NCI-H2227 (cell line): ENCODE results near the gene SMC6.

Experiments used
- DNase-seq: peaks from one replicate; lab custom pipeline; 2025; ENCODE audit not compliant: unreplicated experiment; lab: John Stamatoyannopoulos, UW

The SMC6 gene

GRCh38 chr2:17658251-17658843 is 95.3 kb downstream of the SMC6 start:
- DNase-seq, result no peak

- no peak for DNase-seq
Observed at GRCh38 chr2:17657759-17658158, 95.9 kb downstream of the SMC6 start.

- no peak for DNase-seq
Observed at GRCh38 chr2:17652681-17653394, 100.8 kb downstream of the SMC6 start.

GRCh38 chr2:17649026-17649425 is 104.6 kb downstream of the SMC6 start:
- DNase-seq, result no peak

- DNase-seq, result no peak
Observed at GRCh38 chr2:17648581-17648980, 105.0 kb downstream of the SMC6 start.

- no peak for DNase-seq
Observed at GRCh38 chr2:17646838-17647701, 106.5 kb downstream of the SMC6 start.

GRCh38 chr2:17646081-17646554 is 107.5 kb downstream of the SMC6 start:
- peak; percentile 69 for DNase-seq

GRCh38 chr2:17644997-17645720 is 108.5 kb downstream of the SMC6 start:
- no peak for DNase-seq

GRCh38 chr2:17643031-17643615 is 110.5 kb downstream of the SMC6 start:
- no peak for DNase-seq

- DNase-seq, result no peak
Observed at GRCh38 chr2:17640406-17640805, 113.2 kb downstream of the SMC6 start.

- no peak for DNase-seq
Observed at GRCh38 chr2:17638196-17638743, 115.3 kb downstream of the SMC6 start.

- DNase-seq, result no peak
Observed at GRCh38 chr2:17637131-17637906, 116.3 kb downstream of the SMC6 start.

- DNase-seq, result no peak
Observed at GRCh38 chr2:17636257-17636656, 117.4 kb downstream of the SMC6 start.

GRCh38 chr2:17634997-17635396 is 118.6 kb downstream of the SMC6 start:
- no peak for DNase-seq

- no peak for DNase-seq
Observed at GRCh38 chr2:17630089-17630488, 123.5 kb downstream of the SMC6 start.

- DNase-seq, result no peak
Observed at GRCh38 chr2:17628349-17629261, 125.0 kb downstream of the SMC6 start.

GRCh38 chr2:17627434-17627833 is 126.2 kb downstream of the SMC6 start:
- DNase-seq, result no peak

GRCh38 chr2:17626986-17627385 is 126.6 kb downstream of the SMC6 start:
- no peak for DNase-seq

GRCh38 chr2:17625446-17625845 is 128.2 kb downstream of the SMC6 start:
- no peak for DNase-seq
